ENCODE data around the gene SREK1.

SREK1 gene

DNA sequence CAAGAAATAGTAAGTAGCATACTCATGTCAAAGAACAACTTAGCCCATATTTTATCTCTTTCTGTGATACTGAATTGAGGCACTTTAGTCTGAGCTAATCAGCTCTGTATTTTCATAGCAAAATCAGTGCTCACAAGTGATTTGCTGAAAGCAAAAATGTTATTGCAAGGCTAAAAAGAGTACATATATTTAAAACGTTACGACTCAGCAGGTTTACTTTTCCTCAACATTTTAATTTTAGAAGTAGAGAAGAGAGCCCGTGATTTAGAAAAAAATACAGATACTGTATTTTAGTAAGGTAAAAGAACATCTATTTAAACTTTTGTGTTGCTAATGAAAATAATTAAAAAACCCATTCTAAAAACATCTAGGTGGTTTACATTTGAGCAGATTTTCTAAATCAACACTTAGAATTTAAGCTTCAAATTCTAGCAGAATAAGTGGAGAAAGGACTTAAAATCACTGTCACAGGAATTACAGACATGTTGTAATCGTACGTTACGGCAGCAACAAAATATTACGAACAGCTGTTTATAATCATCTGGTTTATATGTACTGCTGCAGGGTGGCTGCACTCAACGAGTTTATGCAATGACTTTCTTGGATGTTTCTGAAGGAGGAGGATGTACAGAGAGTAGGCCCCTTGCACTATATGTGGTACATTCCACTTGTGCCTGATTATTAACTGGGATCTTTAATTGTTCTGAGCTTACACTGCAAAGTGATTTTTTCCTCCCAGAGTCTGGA is 20.1 kb downstream of the SREK1 start:
- DNase-seq (ENCODE audit: low read depth): no peak

DNA sequence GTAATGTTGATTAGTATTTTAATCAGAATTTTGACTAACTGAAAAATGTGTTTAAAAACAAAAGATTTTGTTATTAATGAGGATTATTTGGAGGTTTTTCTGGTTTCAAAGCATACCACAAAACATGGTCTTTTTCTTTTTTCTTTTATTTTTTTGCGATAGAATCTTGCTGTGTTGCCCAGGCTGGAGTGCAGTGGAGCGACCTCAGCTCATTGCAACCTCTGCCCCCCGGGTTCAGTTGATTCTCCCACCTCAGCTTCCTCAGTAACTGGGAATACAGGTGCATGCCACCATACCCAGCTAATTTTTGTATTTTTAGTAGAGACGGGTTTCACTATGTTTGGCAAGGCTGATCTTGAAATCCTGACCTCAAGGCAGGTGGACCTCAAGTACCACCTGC is 24.1 kb downstream of the SREK1 start:
- no peak for DNase-seq (ENCODE audit: low read depth)

GRCh38 chr5:66169534-66169933 is 25.4 kb downstream of the SREK1 start:
- DNase-seq (ENCODE audit: low read depth): no peak

- DNase-seq (ENCODE audit: low read depth): no peak
These were observed 26.3 kb downstream of the SREK1 start for GRCh38 chr5:66170195-66170919.

DNA sequence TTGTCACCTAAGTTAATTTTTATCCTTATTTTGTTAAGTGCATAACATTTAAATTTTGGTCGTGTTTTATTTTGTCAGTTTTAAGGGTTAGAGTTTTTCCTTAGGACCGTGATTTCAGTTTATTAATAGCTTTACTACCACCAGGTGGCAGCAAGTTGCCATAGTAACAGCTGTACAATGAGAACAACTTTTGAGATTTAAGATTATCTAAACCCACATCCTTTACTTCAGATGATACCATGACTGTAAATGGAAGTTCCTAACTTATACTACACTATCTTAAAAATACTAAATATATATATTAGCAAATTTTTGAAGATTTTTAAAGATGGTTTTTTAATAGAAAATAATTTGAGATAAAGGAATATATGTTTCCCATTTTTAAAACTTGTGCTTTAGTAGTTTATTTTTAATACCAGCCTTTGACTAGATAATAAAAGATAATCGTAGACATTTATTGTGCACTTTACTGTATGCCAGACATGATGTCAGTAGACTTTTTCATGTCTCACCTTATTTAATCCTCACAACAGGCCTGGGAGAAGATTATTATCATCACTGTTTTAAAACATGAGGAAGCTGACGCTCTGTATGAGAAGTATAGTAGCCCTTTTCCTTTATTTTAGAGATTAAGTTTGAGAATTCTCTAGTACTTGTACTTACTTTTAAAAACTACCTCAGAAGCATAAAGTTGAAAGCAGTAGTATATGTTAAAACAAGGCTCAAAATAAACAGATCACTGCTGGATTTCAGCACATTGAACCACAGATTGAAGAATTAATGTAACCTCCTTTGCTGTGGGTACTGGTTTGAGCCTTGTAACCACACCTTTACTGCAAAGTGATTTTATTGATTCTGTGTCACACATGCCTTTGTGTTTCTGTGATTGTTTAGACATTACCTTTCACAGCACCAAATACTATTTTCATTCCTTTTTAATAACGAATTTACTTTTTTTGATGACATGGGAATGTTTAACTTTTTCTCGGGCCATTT is 27.5 kb downstream of the SREK1 start:
- peak; percentile 16 for DNase-seq (ENCODE audit: low read depth)

DNA sequence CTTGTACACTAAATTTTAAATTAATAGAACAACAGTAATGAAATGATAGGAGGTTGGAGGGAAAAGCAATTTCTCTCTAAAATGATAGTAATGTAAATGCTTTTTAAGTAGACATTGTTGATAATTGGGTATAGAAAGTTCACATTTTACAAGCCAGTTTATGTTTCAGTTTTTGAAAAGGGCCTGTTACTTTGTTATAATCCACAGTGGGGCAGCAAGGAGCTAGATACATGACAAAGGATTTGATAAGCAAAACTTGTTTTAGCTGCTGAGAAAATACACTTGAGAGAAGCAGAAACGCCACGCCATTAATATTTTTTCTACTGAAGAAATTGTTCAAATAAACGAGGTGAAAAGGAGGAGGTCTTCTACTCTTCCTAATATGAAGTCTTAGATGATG is 30.2 kb downstream of the SREK1 start:
- no peak for DNase-seq (ENCODE audit: low read depth)

- no peak for DNase-seq (ENCODE audit: low read depth)
These were observed 34.7 kb downstream of the SREK1 start for GRCh38 chr5:66178799-66179198.

DNA sequence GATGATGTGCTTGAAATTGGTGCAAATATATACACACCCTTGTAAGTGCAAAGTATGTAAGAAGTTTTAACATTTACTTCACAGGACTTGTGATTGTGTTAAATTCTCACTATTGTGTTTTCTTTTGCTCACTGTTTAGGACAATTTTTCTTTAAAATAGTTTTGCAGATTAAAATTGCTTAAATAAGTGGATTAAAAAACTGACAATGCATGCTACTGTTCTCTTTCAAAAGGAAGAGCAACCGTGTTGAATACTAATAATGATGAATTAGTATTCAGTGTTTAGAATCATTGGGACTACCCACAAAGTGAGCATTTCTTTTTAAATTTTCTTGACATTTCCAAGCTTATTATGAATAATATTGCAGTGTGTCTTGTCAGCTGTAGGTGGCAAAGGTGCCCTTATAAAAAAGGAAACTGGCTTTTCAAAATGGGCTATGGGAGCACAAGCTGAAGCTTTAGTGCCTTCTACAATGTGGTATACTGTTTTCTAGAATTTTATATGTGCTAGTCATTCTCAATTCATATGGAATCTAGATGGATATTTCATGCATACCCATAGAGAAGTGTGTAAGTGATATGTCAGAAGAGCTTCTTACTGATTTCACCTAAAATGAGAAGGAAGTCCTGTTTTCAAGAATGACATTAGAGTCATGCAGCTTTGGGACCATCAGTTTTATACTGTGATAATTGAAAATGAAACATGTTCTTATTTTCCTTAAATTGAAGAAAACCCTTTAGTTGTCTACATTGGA is 35.4 kb downstream of the SREK1 start:
- DNase-seq (ENCODE audit: low read depth): no peak

- no peak for DNase-seq (ENCODE audit: low read depth)
These were observed 36.4 kb downstream of the SREK1 start for GRCh38 chr5:66180282-66181155.

- DNase-seq (ENCODE audit: low read depth): no peak
These were observed 42.0 kb downstream of the SREK1 start for GRCh38 chr5:66186108-66186507.

- no peak for DNase-seq (ENCODE audit: low read depth)
These were observed 49.3 kb downstream of the SREK1 start for GRCh38 chr5:66193419-66193818.

DNA sequence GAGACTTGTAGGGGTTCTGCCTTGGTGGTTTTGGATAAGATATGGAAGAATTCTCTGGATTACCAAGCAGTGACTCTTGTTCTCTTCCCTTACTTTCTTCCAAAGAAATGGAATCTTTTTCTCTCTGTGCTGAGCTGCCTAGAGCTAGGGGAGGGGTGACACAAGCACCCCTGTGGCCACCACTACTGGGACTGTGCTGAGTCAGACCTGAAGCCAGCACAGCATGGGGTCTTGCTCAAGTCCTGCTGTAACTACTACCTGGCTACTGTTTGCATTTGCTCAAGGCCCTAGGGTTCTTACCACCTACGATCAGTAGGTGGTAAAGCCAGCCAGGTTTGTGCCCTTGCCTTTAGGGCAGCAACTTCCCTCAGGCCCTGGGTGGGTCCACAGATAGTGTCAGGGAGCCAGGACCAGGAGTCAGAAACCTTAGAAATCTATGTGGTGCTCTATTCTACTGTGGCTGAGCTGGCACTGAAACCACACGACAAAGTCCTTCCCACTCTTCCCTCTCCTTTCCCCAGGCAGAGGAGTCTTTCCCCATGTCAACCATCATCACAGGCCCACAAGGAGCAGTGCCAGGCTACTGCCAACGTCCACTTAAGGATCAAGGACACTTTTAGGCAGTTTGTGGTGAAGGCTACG is 53.8 kb downstream of the SREK1 start:
- DNase-seq (ENCODE audit: low read depth): no peak

DNA sequence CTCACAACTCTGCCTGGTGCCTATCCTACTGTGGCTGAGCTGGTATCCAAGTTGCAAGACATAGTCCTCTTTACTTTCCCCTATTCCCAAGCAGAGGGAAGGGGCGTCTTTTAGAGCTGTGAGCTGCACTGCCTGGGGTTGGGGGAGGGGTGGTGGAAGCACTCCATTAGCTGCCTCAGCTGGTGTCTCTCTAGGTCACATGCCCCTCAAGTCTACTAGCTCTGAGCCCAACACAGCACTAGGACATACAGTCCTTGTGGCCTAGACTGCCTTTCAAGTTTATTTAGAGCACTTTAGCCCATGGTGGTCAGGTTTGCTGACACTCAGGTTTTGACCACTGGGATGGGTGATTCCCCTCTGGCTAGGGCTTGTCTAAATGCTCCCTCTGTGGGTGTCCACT is 54.7 kb downstream of the SREK1 start:
- DNase-seq (ENCODE audit: low read depth): no peak

- DNase-seq (ENCODE audit: low read depth): no peak
These were observed 59.4 kb downstream of the SREK1 start for GRCh38 chr5:66203531-66203930.

- DNase-seq (ENCODE audit: low read depth): no peak
These were observed 62.4 kb downstream of the SREK1 start for GRCh38 chr5:66206465-66206864.

DNA sequence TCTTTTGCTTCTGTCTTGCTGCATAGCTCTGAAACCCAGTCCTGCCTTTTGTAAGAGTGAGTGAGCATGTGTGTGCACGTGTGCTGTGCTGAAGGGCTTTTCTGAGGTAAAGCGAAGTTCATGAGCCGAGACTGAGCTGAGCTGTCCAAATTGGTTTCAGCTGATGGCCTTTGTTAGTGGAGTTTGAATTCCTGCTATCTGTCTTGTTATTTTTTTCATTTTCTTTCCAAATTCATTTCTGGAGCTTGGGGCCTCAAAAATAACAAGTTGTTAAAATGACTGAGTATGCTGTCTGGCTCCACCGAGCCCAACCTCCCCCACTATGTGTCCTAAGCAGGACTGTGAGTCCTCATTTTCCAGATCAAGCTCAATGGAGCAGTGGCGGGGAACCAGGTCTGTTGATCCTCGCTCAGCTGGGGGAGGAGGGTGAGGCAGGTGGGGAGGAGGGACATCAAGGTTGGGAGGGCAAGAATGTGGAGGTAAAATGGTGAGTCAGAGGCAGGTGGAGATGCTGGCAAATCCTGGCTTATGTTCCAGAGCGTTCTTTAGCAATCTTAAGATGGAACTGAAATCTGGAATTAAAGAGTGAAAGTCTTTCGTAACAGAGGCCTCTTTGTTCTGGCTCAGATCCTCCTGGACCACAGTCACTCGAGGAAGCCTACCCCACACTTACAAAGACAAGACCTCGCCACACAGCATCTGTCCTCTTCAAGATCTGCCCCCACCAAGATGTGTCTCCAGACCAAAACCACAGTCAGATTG is 63.9 kb downstream of the SREK1 start:
- no peak for DNase-seq (ENCODE audit: low read depth)

GRCh38 chr5:66209350-66209749 is 65.2 kb downstream of the SREK1 start:
- DNase-seq (ENCODE audit: low read depth): no peak

GRCh38 chr5:66209794-66210193 is 65.7 kb downstream of the SREK1 start:
- DNase-seq (ENCODE audit: low read depth): no peak

DNA sequence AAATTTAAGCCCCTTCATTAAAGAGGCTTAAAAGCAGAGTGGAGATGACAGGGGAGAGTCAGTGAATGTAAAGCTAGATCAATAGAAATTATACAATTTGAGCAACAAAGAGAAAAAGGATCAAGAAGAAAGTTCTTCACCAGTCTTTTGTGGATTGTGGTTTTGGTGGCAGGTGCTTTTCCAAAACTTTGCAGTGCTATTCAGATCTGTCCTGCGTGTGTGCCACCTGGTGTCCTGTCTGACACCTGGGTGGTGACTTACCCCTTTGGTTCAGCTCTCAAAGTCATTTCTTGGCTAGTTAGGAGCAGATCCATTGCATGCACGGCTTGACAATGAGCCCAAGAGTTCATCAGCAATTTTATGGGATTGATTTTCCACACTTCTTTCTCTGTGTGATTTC is 69.4 kb downstream of the SREK1 start:
- no peak for DNase-seq (ENCODE audit: low read depth)
